ENCODE measurements around the gene LRAT. TPM values are rescaled to one million over a fixed set of nuclear protein-coding genes. Genes with fewer than 3 reads are reported as not detected.

The LRAT gene
- total and polyA plus RNA-seq, 2 of the 13 experiments (the other 11 are each of a cell fraction or from before 2014, with no cell fraction given): 0.11 TPM; not detected in 1

- no peak for FAIRE-seq
- no peaks in the 10 kb centered on the region for H3K9me3 ChIP-seq (ENCODE audit: low read length)
- peaks cover 3 to 12% of the 10 kb centered on the region in 2 experiments; a peak in 3 of 5 replicates for H3K27me3 ChIP-seq (ENCODE audit: control insufficient read depth in 1 of 2, insufficient read depth in 2 of 2, low read length in 2 of 2)
- in situ Hi-C loops (cut with HindIII; ENCODE audit: extremely low pct_ligation_motif_present, low pct_unique_long_range_greater_than_20kb) (no loop called here), intact Hi-C loops (cut with micrococcal nuclease; ENCODE audit: unreplicated experiment) (no loop called here)
- H3K79me2 ChIP-seq (ENCODE audit: insufficient read depth, low read length): no peaks in the 10 kb centered on the region
- H3K27ac ChIP-seq (ENCODE audit: extremely low read length, insufficient read depth, low read length): no peak overlapping the region
- no TSS peak for BruUV-seq (replicated peaks)
- TF ChIP-seq ZNF33B (CRISPR knock-in tag; IDR thresholded peaks at IDR 0.05) (no peak), ZNF431 (CRISPR knock-in tag; IDR thresholded peaks at IDR 0.05; ENCODE audit: borderline replicate concordance, low read depth) (no peak), PAWR (CRISPR knock-in tag; IDR thresholded peaks at IDR 0.05; ENCODE audit: borderline replicate concordance) (no peak), AHR (CRISPR knock-in tag; IDR thresholded peaks at IDR 0.05) (no peak), SOX5 (CRISPR knock-in tag; IDR thresholded peaks at IDR 0.05; ENCODE audit: borderline replicate concordance) (no peak), HBP1 (CRISPR knock-in tag; IDR thresholded peaks at IDR 0.05; ENCODE audit: low read depth) (no peak), HIVEP1 (CRISPR knock-in tag; IDR thresholded peaks at IDR 0.05) (no peak), MXI1 (IDR thresholded peaks at IDR 0.05; ENCODE audit: borderline replicate concordance, low read depth, low read length) (no peak), GABPA (IDR thresholded peaks at IDR 0.05; ENCODE audit: low read depth, low read length) (no peak), GABPA (CRISPR knock-in tag; IDR thresholded peaks at IDR 0.05; ENCODE audit: low read depth) (no peak), BRD4 (CRISPR knock-in tag; IDR thresholded peaks at IDR 0.05) (no peak), IKZF4 (CRISPR knock-in tag; IDR thresholded peaks at IDR 0.05; ENCODE audit: borderline replicate concordance, low read depth, not compliant biosample characterization) (no peak), ZNF776 (CRISPR knock-in tag; IDR thresholded peaks at IDR 0.05) (no peak), ZFP90 (CRISPR knock-in tag; IDR thresholded peaks at IDR 0.05; ENCODE audit: borderline replicate concordance) (no peak), RFX5 (IDR thresholded peaks at IDR 0.05; ENCODE audit: low read depth, low read length) (no peak), ZNF775 (CRISPR knock-in tag; IDR thresholded peaks at IDR 0.05; ENCODE audit: borderline replicate concordance) (no peak), ZSCAN22 (CRISPR knock-in tag; IDR thresholded peaks at IDR 0.05) (no peak), ZNF749 (CRISPR knock-in tag; IDR thresholded peaks at IDR 0.05; ENCODE audit: borderline replicate concordance) (no peak)
- no peak overlapping the region for H3K4me2 ChIP-seq (ENCODE audit: low read depth, low read length)
- ATAC-seq: no peak
- no peaks in the 10 kb centered on the region for H3K36me3 ChIP-seq (replicated peaks in 1 of 2; ENCODE audit: control insufficient read depth in 1 of 2, insufficient read depth in 2 of 2, low read length in 2 of 2)
- H2AFZ ChIP-seq (ENCODE audit: low read length): no peak overlapping the region
- H3K4me1 ChIP-seq (ENCODE audit: insufficient read depth, low read length): no peaks in the 10 kb centered on the region
- ChIA-PET CTCF (ENCODE audit: low intra/inter-chr PET ratio, low total read pairs) (no interaction called here), POLR2A (no interaction called here)
- H3K9ac ChIP-seq (ENCODE audit: insufficient read depth, low read depth, low read length): no peak overlapping the region
- no peak for DNase-seq (ENCODE audit: low spot score)
- 70% methylated on average over 20 of the region's 20 CpGs for WGBS (ENCODE audit: low lambda C conversion rate)
- no peaks in the 10 kb centered on the region for H4K20me1 ChIP-seq (ENCODE audit: insufficient read depth, low read length)
- no peak overlapping the region for H3K4me3 ChIP-seq (replicated peaks in 1 of 3; ENCODE audit: insufficient read depth in 1 of 3, low read depth in 2 of 3, low read length in 3 of 3)
These were observed 2.6 kb upstream of the LRAT start for GRCh38 chr4:154741131-154741665.

All from HepG2 (cell line).